Measurements from ENCODE around the gene DCST1.
A peak's percentile ranks its signal among the peaks of the same experiment; 100 is the strongest.

DCST1 gene

GRCh38 chr1:155000726-155001424 is 32.7 kb upstream of the DCST1 start:
- TF ChIP-seq CTCF (IDR thresholded peaks at IDR 0.05; ENCODE audit: low read depth, low read length): no peak
- peak; percentile 44; the same call in 1 of the 2 replicates for TF ChIP-seq MAX (IDR thresholded peaks at IDR 0.05; ENCODE audit: low read depth, low read length)
- peak; percentile 38 for TF ChIP-seq POLR2A (IDR thresholded peaks at IDR 0.05; ENCODE audit: extremely low read depth, insufficient read length)
- TF ChIP-seq MYC (IDR thresholded peaks at IDR 0.05; ENCODE audit: low read depth, low read length): peak; percentile 58
- peak overlapping the region; percentile 80 for H3K4me3 ChIP-seq (ENCODE audit: low read depth, low read length)
- peak; percentile 94 for DNase-seq (ENCODE audit: low read depth)

- H3K4me3 ChIP-seq (ENCODE audit: low read depth, low read length): peak overlapping the region; percentile 80
- TF ChIP-seq CTCF (IDR thresholded peaks at IDR 0.05; ENCODE audit: low read depth, low read length) (no peak), MAX (IDR thresholded peaks at IDR 0.05; ENCODE audit: low read depth, low read length) (no peak), MYC (IDR thresholded peaks at IDR 0.05; ENCODE audit: low read depth, low read length) (no peak), POLR2A (IDR thresholded peaks at IDR 0.05; ENCODE audit: extremely low read depth, insufficient read length) (no peak)
- DNase-seq (ENCODE audit: low read depth): no peak
Observed at GRCh38 chr1:155001425-155001674, 32.3 kb upstream of the DCST1 start.

- peak overlapping the region; percentile 80 for H3K4me3 ChIP-seq (ENCODE audit: low read depth, low read length)
- TF ChIP-seq MYC (IDR thresholded peaks at IDR 0.05; ENCODE audit: low read depth, low read length): no peak; the same call in 1 of the 2 replicates
- TF ChIP-seq CTCF (IDR thresholded peaks at IDR 0.05; ENCODE audit: low read depth, low read length): peak; percentile 59
- DNase-seq (ENCODE audit: low read depth): peak; percentile 99
Observed at GRCh38 chr1:155001675-155002463, 31.8 kb upstream of the DCST1 start.

GRCh38 chr1:155002464-155003226 is 31.0 kb upstream of the DCST1 start, which contains the start of gene ZBTB7B:
Gene ZBTB7B, plus strand, starts transcription at chr1:155002802. Its CDS starts 11,859 bp downstream, at chr1:155014661.
- DNase-seq (ENCODE audit: low read depth): peak; percentile 57
- TF ChIP-seq MAX (IDR thresholded peaks at IDR 0.05; ENCODE audit: low read depth, low read length): no peak
- no peak for TF ChIP-seq MYC (IDR thresholded peaks at IDR 0.05; ENCODE audit: low read depth, low read length)
- TF ChIP-seq CTCF (IDR thresholded peaks at IDR 0.05; ENCODE audit: low read depth, low read length): no peak
- TF ChIP-seq POLR2A (IDR thresholded peaks at IDR 0.05; ENCODE audit: extremely low read depth, insufficient read length): no peak
- peak within 1 kb of the TSS; percentile 83 for H3K4me3 ChIP-seq (ENCODE audit: low read depth, low read length)

DNA sequence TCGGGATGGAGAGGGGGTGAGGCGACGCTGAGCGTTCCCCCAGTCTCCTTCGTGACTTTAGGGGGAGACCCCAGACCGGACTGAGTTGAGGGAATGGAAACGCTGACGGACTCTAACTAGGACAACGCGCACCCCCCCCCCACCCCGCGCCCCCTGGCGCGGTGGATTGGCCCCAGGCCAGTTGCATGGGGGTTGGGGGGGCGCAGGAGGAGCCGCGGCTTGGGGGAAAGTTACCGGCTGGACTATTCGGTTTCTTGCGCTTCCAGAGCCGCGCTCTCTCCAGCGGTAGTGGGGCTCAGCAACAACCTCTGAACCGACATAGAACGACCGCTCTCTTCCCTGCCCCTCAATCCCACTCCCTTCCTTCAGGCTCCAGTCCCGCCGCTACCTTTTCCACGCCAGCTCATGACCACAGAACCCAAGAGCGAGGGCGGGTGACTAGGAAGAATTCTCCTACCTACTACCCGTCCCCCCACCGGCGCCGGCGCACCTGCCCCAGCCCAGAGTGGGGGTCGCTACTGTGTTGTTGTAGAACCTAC is 30.3 kb upstream of the DCST1 start:
- DNase-seq (ENCODE audit: low read depth): peak; percentile 61
- peak overlapping the region; percentile 83 for H3K4me3 ChIP-seq (ENCODE audit: low read depth, low read length)
- no peak for TF ChIP-seq CTCF (IDR thresholded peaks at IDR 0.05; ENCODE audit: low read depth, low read length)
- TF ChIP-seq MAX (IDR thresholded peaks at IDR 0.05; ENCODE audit: low read depth, low read length): no peak
- TF ChIP-seq POLR2A (IDR thresholded peaks at IDR 0.05; ENCODE audit: extremely low read depth, insufficient read length): no peak
- no peak for TF ChIP-seq MYC (IDR thresholded peaks at IDR 0.05; ENCODE audit: low read depth, low read length)
